T-helper 9 cell (primary cell): ENCODE results near the gene ZDBF2.
"Not testable (repeated sequence)": the region's sequence is repeated elsewhere in the genome, so short reads cannot be mapped to it uniquely, and the experiment has no call there.

Experiments
- DNase-seq: peaks from one replicate; pipeline ENCODE4 v3.0.0-alpha.2; 2020

ZDBF2 gene

GRCh38 chr2:206259376-206260187 lies 14.9 kb upstream of the ZDBF2 start:
- DNase-seq: no peak

- DNase-seq: no peak
These were observed 14.1 kb upstream of the ZDBF2 start for GRCh38 chr2:206260188-206261012.

- DNase-seq: no peak
These were observed 10.4 kb upstream of the ZDBF2 start for GRCh38 chr2:206263959-206264603.

GRCh38 chr2:206266130-206267125 lies 8.0 kb upstream of the ZDBF2 start:
- DNase-seq: no peak

- no peak for DNase-seq
These were observed 6.9 kb upstream of the ZDBF2 start for GRCh38 chr2:206267567-206267966.

GRCh38 chr2:206271065-206271464 lies 3.4 kb upstream of the ZDBF2 start:
- no peak for DNase-seq

GRCh38 chr2:206273905-206274304 lies 558 bp upstream of the ZDBF2 start:
- no peak for DNase-seq

GRCh38 chr2:206275312-206276055 lies 1.0 kb downstream of the ZDBF2 start:
- no peak for DNase-seq

- DNase-seq: no peak
These were observed 1.9 kb downstream of the ZDBF2 start for GRCh38 chr2:206276169-206276942.

- DNase-seq: no peak
These were observed 3.0 kb downstream of the ZDBF2 start for GRCh38 chr2:206277503-206277902.

- DNase-seq: no peak
These were observed 8.3 kb downstream of the ZDBF2 start for GRCh38 chr2:206282746-206283145.

GRCh38 chr2:206287197-206287596 lies 12.7 kb downstream of the ZDBF2 start:
- no peak for DNase-seq

- no peak for DNase-seq
These were observed 14.9 kb downstream of the ZDBF2 start for GRCh38 chr2:206289391-206289790.

GRCh38 chr2:206296128-206296527 lies 21.7 kb downstream of the ZDBF2 start:
- no peak for DNase-seq

- not testable (repeated sequence) for DNase-seq
These were observed 25.1 kb downstream of the ZDBF2 start for GRCh38 chr2:206299608-206300007.

- no peak for DNase-seq
These were observed 31.2 kb downstream of the ZDBF2 start for GRCh38 chr2:206305523-206306245.

GRCh38 chr2:206311026-206311425 lies 36.6 kb downstream of the ZDBF2 start:
- DNase-seq: no peak

- no peak for DNase-seq
These were observed 41.7 kb downstream of the ZDBF2 start for GRCh38 chr2:206316141-206316540.

- DNase-seq: no peak
These were observed 48.6 kb downstream of the ZDBF2 start for GRCh38 chr2:206323033-206323432.

GRCh38 chr2:206323486-206323885 lies 49.0 kb downstream of the ZDBF2 start:
- no peak for DNase-seq
